Amniotic stem cell (primary cell): ENCODE measurements around the gene CFAP54.
A peak's percentile ranks its signal among the peaks of the same experiment; 100 is the strongest.

Experiments used
- DNase-seq: peaks from one replicate; lab custom pipeline; 2025; lab: John Stamatoyannopoulos, UW

Gene CFAP54

GRCh38 chr12:96824838-96825236, 335.5 kb downstream of the CFAP54 start:
- DNase-seq: no peak

GRCh38 chr12:96828169-96828789, 338.9 kb downstream of the CFAP54 start:
- DNase-seq: no peak

GRCh38 chr12:96829354-96829753, 340.0 kb downstream of the CFAP54 start:
- no peak for DNase-seq

GRCh38 chr12:96831346-96831745, 342.0 kb downstream of the CFAP54 start:
- no peak for DNase-seq

GRCh38 chr12:96846293-96846692, 356.9 kb downstream of the CFAP54 start:
- DNase-seq: no peak

GRCh38 chr12:96850676-96851075, 361.3 kb downstream of the CFAP54 start:
- no peak for DNase-seq

- no peak for DNase-seq
Observed at GRCh38 chr12:96858162-96858561, 368.8 kb downstream of the CFAP54 start.

- no peak for DNase-seq
Observed at GRCh38 chr12:96861656-96862055, 372.3 kb downstream of the CFAP54 start.

GRCh38 chr12:96862326-96862725, 372.9 kb downstream of the CFAP54 start:
- no peak for DNase-seq

- DNase-seq: no peak
Observed at GRCh38 chr12:96864335-96864734, 375.0 kb downstream of the CFAP54 start.

- DNase-seq: no peak
Observed at GRCh38 chr12:96866801-96867590, 377.6 kb downstream of the CFAP54 start.

- DNase-seq: no peak
Observed at GRCh38 chr12:96870946-96871345, 381.6 kb downstream of the CFAP54 start.

GRCh38 chr12:96872961-96873360, 383.6 kb downstream of the CFAP54 start:
- no peak for DNase-seq

- no peak for DNase-seq
Observed at GRCh38 chr12:96874211-96874610, 384.8 kb downstream of the CFAP54 start.

- no peak for DNase-seq
Observed at GRCh38 chr12:96876966-96877365, 387.6 kb downstream of the CFAP54 start.

- DNase-seq: no peak
Observed at GRCh38 chr12:96878704-96879103, 389.3 kb downstream of the CFAP54 start.

- DNase-seq: no peak
Observed at GRCh38 chr12:96879301-96879700, 389.9 kb downstream of the CFAP54 start.

GRCh38 chr12:96880220-96880619, 390.8 kb downstream of the CFAP54 start:
- no peak for DNase-seq

GRCh38 chr12:96881608-96882007, 392.2 kb downstream of the CFAP54 start:
- no peak for DNase-seq

- peak; percentile 45 for DNase-seq
Observed at GRCh38 chr12:96882862-96883261, 393.5 kb downstream of the CFAP54 start.

- DNase-seq: no peak
Observed at GRCh38 chr12:96883571-96883970, 394.2 kb downstream of the CFAP54 start.

- no peak for DNase-seq
Observed at GRCh38 chr12:96886998-96887677, 397.8 kb downstream of the CFAP54 start.

- DNase-seq: no peak
Observed at GRCh38 chr12:96889273-96889933, 400.0 kb downstream of the CFAP54 start.
